Trophoblast cell (in vitro differentiated cells and primary cell): ENCODE data around the gene SAP30BP.

ENCODE experiments used
- DNase-seq, 2 donors: peaks; one replicate each; pipeline ENCODE4 v3.0.0-alpha.2; 2016
- H2AFZ ChIP-seq: 2 replicates; pipeline ENCODE4 v1.6.1; 2013; ENCODE audit warnings: low read length, moderate library complexity, mild to moderate bottlenecking; ENCODE audit not compliant: insufficient read depth, poor library complexity
- H2AK5ac ChIP-seq: 2 replicates; pipeline ENCODE4 v1.6.1; 2013; ENCODE audit warnings: mild to moderate bottlenecking, low read length
- H2BK120ac ChIP-seq: 2 replicates; pipeline ENCODE4 v1.6.1; 2013; ENCODE audit warnings: low read length, mild to moderate bottlenecking, moderate library complexity; ENCODE audit not compliant: insufficient read depth, poor library complexity
- H2BK12ac ChIP-seq: 2 replicates; pipeline ENCODE4 v1.6.1; 2013; ENCODE audit warnings: mild to moderate bottlenecking, low read length, moderate library complexity
- H2BK5ac ChIP-seq: 2 replicates; pipeline ENCODE4 v1.6.1; 2013; ENCODE audit warnings: low read length, low read depth, moderate library complexity, mild to moderate bottlenecking; ENCODE audit not compliant: poor library complexity
- H3K14ac ChIP-seq: 2 replicates; pipeline ENCODE4 v1.6.1; 2013; ENCODE audit warnings: mild to moderate bottlenecking, low read length
- H3K18ac ChIP-seq: 2 replicates; pipeline ENCODE4 v1.6.1; 2013; ENCODE audit warnings: mild to moderate bottlenecking, low read length
- H3K23ac ChIP-seq: 2 replicates; pipeline ENCODE4 v1.6.1; 2013; ENCODE audit warnings: low read length
- H3K27ac ChIP-seq: 2 replicates; pipeline ENCODE4 v1.5.1; 2013; ENCODE audit warnings: low read depth, mild to moderate bottlenecking, inconsistent platforms, low read length, moderate library complexity
- H3K27me3 ChIP-seq: 2 replicates; pipeline ENCODE4 v1.6.1; 2013; ENCODE audit warnings: inconsistent platforms, mild to moderate bottlenecking, low read length, moderate library complexity; ENCODE audit not compliant: insufficient read depth
- H3K36me3 ChIP-seq, 2 experiments: 1 replicate in 1 of 2; 2 replicates in 1 of 2; pipeline ENCODE4 v1.6.1; 2013; ENCODE audit warnings: low read length in 2 of 2, mild to moderate bottlenecking in 2 of 2, moderate library complexity in 1 of 2; ENCODE audit not compliant: insufficient read depth in 2 of 2, control insufficient read depth in 1 of 2
- H3K4ac ChIP-seq: 2 replicates; pipeline ENCODE4 v1.6.1; 2013; ENCODE audit warnings: low read depth, mild to moderate bottlenecking, low read length, moderate library complexity
- H3K4me1 ChIP-seq, 2 experiments: 1 replicate in 1 of 2; 2 replicates in 1 of 2; pipeline ENCODE4 v1.6.1; 2013; ENCODE audit warnings: low read length in 2 of 2, mild to moderate bottlenecking in 2 of 2, moderate library complexity in 1 of 2; ENCODE audit not compliant: insufficient read depth in 2 of 2, control insufficient read depth in 1 of 2
- H3K4me2 ChIP-seq: 2 replicates; pipeline ENCODE4 v1.6.1; 2013; ENCODE audit warnings: inconsistent platforms, mild to moderate bottlenecking, low read length, moderate library complexity
- H3K4me3 ChIP-seq: 2 replicates; pipeline ENCODE4 v1.5.1; 2013; ENCODE audit warnings: mild to moderate bottlenecking, low read depth, low read length, inconsistent platforms
- H3K79me1 ChIP-seq: one replicate; pipeline ENCODE4 v1.6.1; 2013; ENCODE audit warnings: low read length
- H3K79me2 ChIP-seq: 2 replicates; pipeline ENCODE4 v1.6.1; 2013; ENCODE audit warnings: low read length, mild to moderate bottlenecking; ENCODE audit not compliant: control insufficient read depth, insufficient read depth, poor library complexity
- H3K9ac ChIP-seq: 2 replicates; pipeline ENCODE4 v1.6.1; 2013; ENCODE audit warnings: mild to moderate bottlenecking, low read length
- H3K9me3 ChIP-seq: 2 replicates; pipeline ENCODE4 v1.6.1; 2013; ENCODE audit warnings: low read depth, mild to moderate bottlenecking, control low read depth, inconsistent platforms, low read length; ENCODE audit not compliant: insufficient read depth
- H4K12ac ChIP-seq: 2 replicates; pipeline ENCODE4 v1.6.1; 2013; ENCODE audit warnings: low read depth, mild to moderate bottlenecking, low read length, moderate library complexity
- H4K8ac ChIP-seq: 2 replicates; pipeline ENCODE4 v1.6.1; 2013; ENCODE audit warnings: low read depth, mild to moderate bottlenecking, low read length, moderate library complexity
- H4K91ac ChIP-seq: one replicate; pipeline ENCODE4 v1.6.1; 2013; ENCODE audit warnings: low read depth, mild to moderate bottlenecking, low read length, moderate library complexity
- WGBS: extraction: QIAGEN DNeasy Blood & Tissue Kit; methylation state at CpG from one replicate; pipeline ENCODE4 v1.1.7; 2013; ENCODE audit warnings: missing lambda C conversion rate; ENCODE audit not compliant: insufficient read length, insufficient coverage; ENCODE audit errors: extremely low coverage; 5-methylcytosine and 5-hydroxymethylcytosine counted together

Gene SAP30BP

DNA sequence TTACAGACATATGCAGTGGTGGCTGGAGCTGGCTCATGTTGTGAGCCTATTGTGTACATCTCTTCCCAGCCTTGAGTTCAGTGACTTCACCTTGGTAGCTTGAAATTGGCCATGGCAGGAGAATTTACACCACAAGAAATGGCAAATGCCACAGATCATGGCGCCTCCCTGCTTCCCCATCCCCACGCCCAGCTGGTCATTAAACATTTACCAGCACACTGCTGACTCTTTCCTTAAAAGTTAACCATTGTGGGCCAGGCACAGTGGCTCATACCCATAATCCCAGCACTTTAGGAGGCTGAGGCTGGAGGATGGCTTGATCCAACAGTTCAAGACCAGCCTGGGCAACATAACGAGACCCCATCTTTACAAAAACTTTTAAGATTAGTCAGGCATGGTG is 31.5 kb downstream of the SAP30BP start:
- H3K4me1 ChIP-seq: peaks cover 44 to 48% of the 10 kb centered on the region in 2 experiments
- H3K23ac ChIP-seq: no peak overlapping the region
- H2AFZ ChIP-seq: no peak overlapping the region
- no peaks in the 10 kb centered on the region for H3K27me3 ChIP-seq
- no peak overlapping the region for H2BK12ac ChIP-seq
- H4K8ac ChIP-seq: no peak overlapping the region
- no peaks in the 10 kb centered on the region for H3K9me3 ChIP-seq
- H3K14ac ChIP-seq: no peak overlapping the region
- no peak overlapping the region for H2BK120ac ChIP-seq
- no peak overlapping the region for H3K9ac ChIP-seq
- peak overlapping the region; percentile 62 for H4K91ac ChIP-seq
- H3K36me3 ChIP-seq: peaks cover 55 to 68% of the 10 kb centered on the region in 2 experiments
- no peak overlapping the region for H2AK5ac ChIP-seq
- no peak overlapping the region for H4K12ac ChIP-seq
- no peak overlapping the region for H3K4ac ChIP-seq
- no peak overlapping the region for H3K27ac ChIP-seq
- H3K4me2 ChIP-seq: no peak overlapping the region
- DNase-seq: no peak
- H3K18ac ChIP-seq: no peak overlapping the region
- no peak overlapping the region for H2BK5ac ChIP-seq
- H3K79me1 ChIP-seq: peaks cover 16% of the 10 kb centered on the region
- no peaks in the 10 kb centered on the region for H3K79me2 ChIP-seq
- H3K4me3 ChIP-seq: no peak overlapping the region
- no CpG with 5 or more reads among the region's 3 CpGs for WGBS

DNA sequence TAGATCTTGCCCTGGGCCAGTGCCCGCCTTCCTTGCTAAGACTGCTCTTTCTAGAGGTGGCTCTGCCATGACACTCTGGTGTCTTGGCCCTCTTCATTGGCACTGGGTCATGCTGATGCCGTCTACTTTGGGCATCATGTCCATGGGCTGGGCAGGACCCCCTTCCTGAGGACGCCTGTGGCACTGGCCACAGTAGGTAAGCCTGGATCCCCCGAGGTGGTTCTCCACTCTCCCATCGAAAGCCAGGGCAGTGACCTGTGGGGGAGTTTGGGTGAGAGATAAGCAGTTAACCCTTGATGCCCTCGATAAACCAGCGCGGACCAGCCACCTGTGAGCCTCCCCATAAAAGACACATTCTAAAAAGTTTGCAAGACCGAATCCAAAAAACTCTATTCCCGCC is 34.1 kb downstream of the SAP30BP start:
- Histone ChIP-seq H2AFZ (no peak overlapping the region), H3K4me1 (peaks cover 24 to 27% of the 10 kb centered on the region in 2 experiments), H2AK5ac (no peak overlapping the region), H3K4me3 (no peak overlapping the region), H4K91ac (peak overlapping the region; percentile 72), H3K79me2 (no peaks in the 10 kb centered on the region), H3K4me2 (no peak overlapping the region), H4K8ac (peak overlapping the region; percentile 55), H3K9ac (no peak overlapping the region), H4K12ac (no peak overlapping the region), H3K79me1 (peaks cover 16% of the 10 kb centered on the region), H2BK5ac (peak overlapping the region; percentile 67), H3K27ac (peak overlapping the region; percentile 88), H3K18ac (peak overlapping the region; percentile 15), H2BK12ac (peak overlapping the region; percentile 11), H3K9me3 (no peaks in the 10 kb centered on the region), H3K23ac (no peak overlapping the region), H3K4ac (peak overlapping the region; percentile 20), H3K36me3 (peaks cover 66 to 73% of the 10 kb centered on the region in 2 experiments), H3K27me3 (no peaks in the 10 kb centered on the region), H2BK120ac (peak overlapping the region; percentile 74), H3K14ac (peak overlapping the region; percentile 25)
- no CpG with 5 or more reads among the region's 10 CpGs for WGBS
- no peak for DNase-seq

DNA sequence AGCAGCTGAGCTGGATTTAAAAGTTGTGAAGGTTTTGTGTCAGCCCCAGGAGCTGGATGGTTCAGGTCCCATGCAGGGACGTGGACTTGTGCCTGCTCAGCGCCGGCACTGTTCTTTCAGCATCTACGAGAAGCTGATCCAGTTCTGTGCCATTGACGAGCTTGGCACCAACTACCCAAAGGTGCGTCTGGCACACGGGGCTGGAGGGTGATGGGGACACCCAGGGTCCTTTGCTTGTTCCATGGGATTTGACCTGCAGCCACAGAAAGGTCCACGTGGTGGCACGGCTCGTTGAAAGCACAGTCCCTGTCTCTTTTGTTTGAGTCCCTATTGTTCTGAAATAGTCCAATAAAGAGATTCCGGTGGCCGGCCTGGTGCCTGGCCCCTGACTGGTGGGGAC is 36.1 kb downstream of the SAP30BP start:
- H4K8ac ChIP-seq: no peak overlapping the region
- H3K9me3 ChIP-seq: no peaks in the 10 kb centered on the region
- H3K23ac ChIP-seq: no peak overlapping the region
- H3K79me1 ChIP-seq: peaks cover 12% of the 10 kb centered on the region
- no peaks in the 10 kb centered on the region for H3K27me3 ChIP-seq
- no peak overlapping the region for H3K4me3 ChIP-seq
- no peak overlapping the region for H2BK12ac ChIP-seq
- no peak overlapping the region for H3K4ac ChIP-seq
- H3K9ac ChIP-seq: no peak overlapping the region
- no peaks in the 10 kb centered on the region for H3K79me2 ChIP-seq
- no peak overlapping the region for H2AFZ ChIP-seq
- no peak overlapping the region for H3K27ac ChIP-seq
- no CpG with 5 or more reads among the region's 12 CpGs for WGBS
- peaks cover 77 to 86% of the 10 kb centered on the region in 2 experiments for H3K36me3 ChIP-seq
- H2AK5ac ChIP-seq: no peak overlapping the region
- no peak overlapping the region for H4K91ac ChIP-seq
- H3K14ac ChIP-seq: no peak overlapping the region
- H3K4me2 ChIP-seq: no peak overlapping the region
- peaks cover 14 to 17% of the 10 kb centered on the region in 2 experiments for H3K4me1 ChIP-seq
- DNase-seq: no peak
- H2BK120ac ChIP-seq: no peak overlapping the region
- no peak overlapping the region for H2BK5ac ChIP-seq
- H3K18ac ChIP-seq: no peak overlapping the region
- no peak overlapping the region for H4K12ac ChIP-seq

DNA sequence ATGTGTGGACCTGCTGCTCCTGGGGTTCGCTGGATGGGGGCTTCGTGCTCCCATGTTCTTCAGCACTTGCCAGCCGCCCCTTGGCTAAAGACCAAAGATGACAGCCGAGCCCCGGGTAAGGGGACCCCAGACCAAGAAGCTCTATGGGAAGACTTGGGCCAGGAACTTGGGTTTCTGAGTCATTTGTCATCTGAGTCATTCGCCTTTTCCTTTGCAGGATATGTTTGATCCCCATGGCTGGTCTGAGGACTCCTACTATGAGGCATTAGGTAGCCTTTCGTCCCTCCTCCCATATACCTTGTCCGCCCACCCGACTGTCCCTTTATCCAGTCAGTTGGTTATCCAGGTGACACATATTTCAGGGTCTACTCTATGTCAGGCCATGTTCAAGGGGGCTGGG is 36.5 kb downstream of the SAP30BP start:
- no peak overlapping the region for H4K8ac ChIP-seq
- H2BK120ac ChIP-seq: no peak overlapping the region
- WGBS: no CpG with 5 or more reads among the region's 9 CpGs
- no peak overlapping the region for H3K27ac ChIP-seq
- no peak overlapping the region for H2AFZ ChIP-seq
- H2BK5ac ChIP-seq: no peak overlapping the region
- H3K18ac ChIP-seq: no peak overlapping the region
- no peak overlapping the region for H3K4ac ChIP-seq
- H3K4me3 ChIP-seq: no peak overlapping the region
- H3K27me3 ChIP-seq: no peaks in the 10 kb centered on the region
- H4K12ac ChIP-seq: no peak overlapping the region
- H3K9ac ChIP-seq: no peak overlapping the region
- H3K4me1 ChIP-seq: peaks cover 14 to 17% of the 10 kb centered on the region in 2 experiments
- peaks cover 12% of the 10 kb centered on the region for H3K79me1 ChIP-seq
- peaks cover 80 to 89% of the 10 kb centered on the region in 2 experiments for H3K36me3 ChIP-seq
- no peak overlapping the region for H2AK5ac ChIP-seq
- no peak for DNase-seq
- H2BK12ac ChIP-seq: no peak overlapping the region
- no peak overlapping the region for H3K23ac ChIP-seq
- H4K91ac ChIP-seq: no peak overlapping the region
- H3K79me2 ChIP-seq: no peaks in the 10 kb centered on the region
- H3K14ac ChIP-seq: no peak overlapping the region
- no peaks in the 10 kb centered on the region for H3K9me3 ChIP-seq
- no peak overlapping the region for H3K4me2 ChIP-seq
